Endothelial cell of umbilical vein (primary cell): ENCODE measurements around the gene STOML1.

ENCODE experiments used
- EZH2 ChIP-seq: IDR thresholded peaks from 2 replicates; pipeline ENCODE4 v1.6.1; 2012; ENCODE audit warnings: borderline replicate concordance, low read depth, mild to moderate bottlenecking, moderate library complexity, low read length, inconsistent platforms; ENCODE audit not compliant: severe bottlenecking
- FOS ChIP-seq: IDR thresholded peaks from 2 replicates; pipeline ENCODE4 v1.6.1; 2011; ENCODE audit warnings: mild to moderate bottlenecking, low read length, moderate library complexity, borderline replicate concordance; ENCODE audit not compliant: insufficient read depth
- GATA2 ChIP-seq: IDR thresholded peaks from 2 replicates; pipeline ENCODE4 v1.7.0; 2011; ENCODE audit warnings: low read depth, mild to moderate bottlenecking, moderate library complexity, mixed read lengths, low read length; ENCODE audit not compliant: insufficient read length, insufficient read depth
- MYC ChIP-seq: IDR thresholded peaks from one replicate; pipeline ENCODE4 v1.6.1; 2011; ENCODE audit warnings: mild to moderate bottlenecking, low read depth, low read length
- POLR2A ChIP-seq: IDR thresholded peaks from 2 replicates; pipeline ENCODE4 v1.6.1; 2012; ENCODE audit warnings: low read depth, mild to moderate bottlenecking, control low read depth, low read length
- TF ChIP-seq, protein P1 (sequence below), 2 donors: IDR thresholded peaks; 1 replicate in 1 of 2; 2 replicates in 1 of 2; pipeline ENCODE4 v1.5.1; 2011; ENCODE audit warnings: low read length in 2 of 2, mild to moderate bottlenecking in 2 of 2, moderate library complexity in 2 of 2, control low read depth in 1 of 2, inconsistent platforms in 1 of 2, low read depth in 1 of 2; ENCODE audit not compliant: insufficient read depth in 1 of 2; ENCODE audit errors: extremely low read depth in 1 of 2

DNA sequence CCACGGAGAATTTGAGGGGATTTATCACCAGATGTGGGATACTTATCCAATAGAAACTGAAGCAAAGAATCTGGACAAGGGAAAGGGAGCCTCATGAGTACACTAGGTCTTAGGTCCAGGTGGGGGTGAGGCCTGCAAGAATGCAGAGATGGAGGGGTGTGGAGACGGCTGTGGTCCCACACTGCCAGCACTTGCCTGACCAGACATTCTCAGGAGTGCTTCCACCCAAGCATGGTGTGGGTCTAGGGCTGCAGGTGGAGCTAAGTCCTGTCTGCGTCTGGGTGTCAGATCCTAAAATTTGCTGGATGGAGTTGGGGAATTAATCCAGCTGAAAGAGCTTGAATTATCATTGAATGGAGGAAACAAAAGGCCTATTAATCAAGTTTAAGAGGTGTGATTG lies 16.8 kb upstream of the STOML1 start:
- TF ChIP-seq POLR2A (no peak), EZH2 (no peak), GATA2 (no peak), MYC (no peak), FOS (no peak)
- TF ChIP-seq, protein P1, sequence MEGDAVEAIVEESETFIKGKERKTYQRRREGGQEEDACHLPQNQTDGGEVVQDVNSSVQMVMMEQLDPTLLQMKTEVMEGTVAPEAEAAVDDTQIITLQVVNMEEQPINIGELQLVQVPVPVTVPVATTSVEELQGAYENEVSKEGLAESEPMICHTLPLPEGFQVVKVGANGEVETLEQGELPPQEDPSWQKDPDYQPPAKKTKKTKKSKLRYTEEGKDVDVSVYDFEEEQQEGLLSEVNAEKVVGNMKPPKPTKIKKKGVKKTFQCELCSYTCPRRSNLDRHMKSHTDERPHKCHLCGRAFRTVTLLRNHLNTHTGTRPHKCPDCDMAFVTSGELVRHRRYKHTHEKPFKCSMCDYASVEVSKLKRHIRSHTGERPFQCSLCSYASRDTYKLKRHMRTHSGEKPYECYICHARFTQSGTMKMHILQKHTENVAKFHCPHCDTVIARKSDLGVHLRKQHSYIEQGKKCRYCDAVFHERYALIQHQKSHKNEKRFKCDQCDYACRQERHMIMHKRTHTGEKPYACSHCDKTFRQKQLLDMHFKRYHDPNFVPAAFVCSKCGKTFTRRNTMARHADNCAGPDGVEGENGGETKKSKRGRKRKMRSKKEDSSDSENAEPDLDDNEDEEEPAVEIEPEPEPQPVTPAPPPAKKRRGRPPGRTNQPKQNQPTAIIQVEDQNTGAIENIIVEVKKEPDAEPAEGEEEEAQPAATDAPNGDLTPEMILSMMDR (IDR thresholded peaks at IDR 0.05; ENCODE audit: extremely low read depth in 1 of 2, insufficient read depth in 1 of 2, low read depth in 1 of 2, low read length in 2 of 2), result no peak
